HG02970 (cell line): ENCODE measurements around the gene HYDIN.

Source experiments
- ATAC-seq: cut with Tn5 transposase; IDR thresholded peaks from one replicate; pipeline ENCODE4 v1.9.1; 2021; ENCODE audit warnings: mild to moderate bottlenecking, moderate library complexity, moderate number of reproducible peaks; ENCODE audit not compliant: unreplicated experiment, low FRiP score

HYDIN gene

DNA sequence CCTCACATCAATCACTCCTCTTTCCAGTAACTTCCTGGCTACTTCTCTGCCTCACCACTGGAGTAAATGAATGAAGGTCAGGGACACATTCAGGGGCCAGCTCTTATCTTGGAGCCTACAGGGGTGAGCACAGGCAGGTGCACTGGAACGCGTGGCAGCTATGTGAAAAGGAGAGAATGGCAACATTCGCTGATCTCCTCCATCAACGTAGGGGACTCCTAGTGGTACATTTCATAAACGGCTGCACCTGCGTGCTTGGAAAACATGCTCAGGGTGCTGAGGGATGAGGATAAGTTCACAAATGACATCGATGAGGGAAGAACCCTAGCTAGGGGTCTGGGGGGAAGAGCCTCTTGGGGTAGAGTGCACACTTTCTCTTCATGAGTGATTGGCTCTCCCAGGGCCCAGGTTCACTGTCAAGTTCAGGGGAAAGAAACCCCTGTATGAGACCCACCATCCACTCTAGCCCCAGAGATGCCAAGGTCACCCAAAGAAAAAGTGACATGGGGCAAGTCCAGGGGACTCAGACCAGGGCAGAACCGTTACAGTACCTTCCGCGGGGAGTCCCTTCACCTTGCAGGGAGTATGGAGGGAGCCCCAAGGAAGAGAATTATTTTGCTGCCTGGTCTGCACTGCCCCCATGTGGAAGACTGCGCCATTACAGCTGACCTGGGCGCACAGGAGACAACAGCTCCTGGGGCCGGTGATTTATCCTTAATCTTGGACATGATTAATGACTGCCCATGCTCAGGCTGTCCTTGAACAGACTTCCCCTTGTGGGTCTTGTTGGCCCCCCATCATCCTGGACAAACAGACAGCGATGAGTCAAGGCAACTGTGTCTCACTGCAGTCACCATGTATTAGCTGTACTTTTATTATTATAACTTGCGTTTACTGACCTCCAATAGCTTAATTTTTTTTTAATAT lies 459.6 kb downstream of the HYDIN start:
- ATAC-seq: no peak

DNA sequence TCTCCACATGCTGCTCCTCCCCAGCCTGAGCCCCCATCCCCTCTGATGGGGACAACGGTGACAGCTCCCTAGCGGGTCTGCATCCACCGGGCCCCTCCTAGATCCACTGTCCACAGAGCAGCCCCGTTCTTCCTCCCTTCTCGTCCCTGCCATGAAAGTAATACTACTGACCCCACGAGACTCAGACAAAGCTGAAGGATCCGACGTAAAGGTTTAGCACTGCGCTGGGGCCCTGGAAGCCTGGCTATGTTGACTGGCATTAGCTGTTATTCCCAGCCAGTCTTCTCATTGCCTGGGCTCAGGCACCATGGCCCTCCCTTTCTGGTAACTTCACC lies 460.3 kb downstream of the HYDIN start:
- no peak for ATAC-seq

DNA sequence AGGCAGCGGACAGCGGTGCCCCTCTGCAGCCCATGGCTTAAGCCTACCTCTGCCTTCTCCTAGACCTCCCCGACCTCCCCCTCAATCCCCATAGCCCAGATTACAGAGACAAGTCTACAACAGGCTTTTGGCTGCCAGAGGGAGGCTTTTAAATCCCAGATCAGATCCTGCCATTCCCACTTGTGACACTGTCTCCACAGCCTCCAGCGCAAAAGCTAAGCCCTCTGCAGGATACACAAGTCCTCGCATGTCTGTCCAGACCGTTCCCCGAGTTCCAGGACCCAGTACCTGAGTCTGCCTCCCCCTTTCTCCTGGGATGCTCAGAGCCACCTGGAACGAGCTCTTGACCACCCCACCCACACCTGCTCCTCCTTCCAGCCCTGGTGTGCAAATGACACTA lies 460.8 kb downstream of the HYDIN start:
- ATAC-seq: no peak

DNA sequence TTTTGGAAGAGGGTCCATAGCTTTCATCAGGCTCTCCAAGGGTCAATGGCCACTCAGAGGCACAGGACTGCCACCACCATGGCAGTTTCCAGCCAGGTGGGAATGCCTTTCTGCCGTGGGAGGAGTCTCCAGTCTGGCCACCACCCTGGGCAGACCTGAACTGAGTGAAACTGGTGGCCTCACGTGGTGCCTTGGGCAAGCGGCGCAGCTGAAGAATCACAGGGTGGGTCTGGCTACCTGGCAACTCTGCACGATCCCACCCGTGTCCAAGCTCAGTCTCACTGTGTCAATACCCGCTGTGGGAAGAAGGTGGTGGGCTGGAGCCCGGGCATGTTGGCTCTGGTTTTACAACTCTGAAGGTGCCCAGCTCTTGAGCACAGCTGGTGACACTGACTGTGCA lies 461.4 kb downstream of the HYDIN start:
- no peak for ATAC-seq

DNA sequence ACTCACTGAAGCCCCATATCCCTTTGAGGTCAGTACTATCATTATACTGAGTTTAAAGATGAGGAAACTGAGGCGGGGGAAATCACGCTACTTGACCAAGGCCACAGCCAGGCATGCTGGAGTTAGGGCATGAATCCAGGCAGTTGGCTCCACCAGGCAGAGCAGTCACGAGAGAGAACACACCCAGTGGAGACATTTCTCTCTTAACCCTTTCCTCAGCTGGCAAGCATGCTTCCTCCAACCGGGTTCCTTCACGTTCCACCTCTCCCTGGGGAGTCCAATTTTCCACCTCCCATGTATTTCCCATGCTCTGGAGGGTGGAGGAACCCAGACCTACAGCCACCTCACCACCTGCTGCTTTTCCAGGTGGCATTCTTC lies 462.3 kb downstream of the HYDIN start:
- ATAC-seq: no peak

DNA sequence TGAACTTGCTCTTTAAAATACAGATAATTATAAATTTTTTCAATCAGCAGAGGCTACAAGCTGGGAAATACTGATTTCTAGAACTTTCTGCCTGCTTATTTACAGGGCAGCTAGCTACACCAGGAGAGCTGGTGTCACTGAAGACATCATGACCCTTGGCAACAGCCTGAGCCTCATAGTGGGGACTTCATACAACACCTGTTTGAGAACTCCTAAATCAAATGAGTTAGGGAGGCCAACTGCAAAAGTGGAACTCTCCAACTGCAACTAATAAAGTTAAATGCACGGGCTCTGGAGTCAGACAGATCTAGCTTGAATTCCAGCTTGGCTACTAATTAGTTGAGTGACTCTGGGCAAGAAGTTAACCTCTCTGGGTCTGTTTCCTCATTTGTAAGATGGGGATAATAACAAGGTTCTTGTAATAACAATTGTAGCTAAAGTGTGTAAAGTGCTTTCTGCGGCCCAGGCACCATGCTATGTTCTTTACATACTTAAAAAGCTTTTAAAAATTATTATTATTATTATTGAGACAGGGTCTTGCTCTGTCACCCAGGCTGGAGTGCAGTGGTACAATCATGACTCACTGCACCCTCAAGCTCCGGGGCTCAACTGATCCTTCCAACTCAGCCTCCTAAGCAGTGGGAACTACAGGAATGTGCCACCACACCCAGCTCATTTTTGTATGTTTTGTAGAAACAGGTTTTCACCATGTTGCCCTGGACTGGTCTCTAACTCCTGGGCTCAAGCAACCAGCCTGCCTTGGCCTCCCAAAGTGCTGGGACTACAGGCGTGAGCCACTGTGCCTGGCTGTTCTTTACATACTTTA lies 462.9 kb downstream of the HYDIN start:
- ATAC-seq: no peak

DNA sequence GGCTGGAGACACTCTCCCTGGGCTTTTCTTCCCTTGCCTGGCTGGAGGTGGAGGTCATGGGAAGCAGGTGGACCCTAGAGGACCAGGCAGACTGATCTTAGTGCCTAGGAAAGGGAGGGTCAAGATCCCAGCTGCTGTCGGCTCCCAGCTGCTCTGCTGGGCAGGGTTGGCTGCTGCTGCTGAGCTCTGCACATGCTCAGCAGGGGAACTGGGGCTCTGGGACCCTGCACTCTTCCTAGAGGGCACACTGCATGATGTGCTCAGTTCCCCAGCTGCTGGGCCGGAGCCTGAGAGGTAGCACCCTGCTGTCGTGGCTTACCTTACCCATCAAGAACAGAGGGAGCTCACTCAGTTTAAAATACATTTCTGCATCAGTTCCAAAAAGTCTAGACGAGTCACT lies 463.9 kb downstream of the HYDIN start:
- ATAC-seq: no peak

DNA sequence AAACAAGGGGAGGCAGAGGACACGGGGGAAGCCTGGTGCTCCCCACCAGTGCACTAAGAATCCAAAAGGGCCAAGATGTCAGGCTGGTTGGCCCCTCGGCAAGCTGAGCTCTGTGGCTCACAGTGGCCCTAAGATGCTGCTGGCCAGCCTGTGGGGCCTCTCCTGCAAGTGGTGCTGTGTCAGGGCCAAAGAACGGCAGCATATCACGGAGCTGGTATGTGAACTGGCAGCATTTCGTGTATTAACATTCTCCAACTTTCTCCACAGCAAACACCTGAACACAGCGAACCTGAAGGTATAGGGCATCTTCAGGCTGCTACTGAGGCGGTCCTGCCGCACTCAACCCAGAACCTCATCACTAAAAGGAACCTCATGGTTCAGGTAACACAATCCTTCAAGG lies 464.3 kb downstream of the HYDIN start:
- ATAC-seq: no peak

DNA sequence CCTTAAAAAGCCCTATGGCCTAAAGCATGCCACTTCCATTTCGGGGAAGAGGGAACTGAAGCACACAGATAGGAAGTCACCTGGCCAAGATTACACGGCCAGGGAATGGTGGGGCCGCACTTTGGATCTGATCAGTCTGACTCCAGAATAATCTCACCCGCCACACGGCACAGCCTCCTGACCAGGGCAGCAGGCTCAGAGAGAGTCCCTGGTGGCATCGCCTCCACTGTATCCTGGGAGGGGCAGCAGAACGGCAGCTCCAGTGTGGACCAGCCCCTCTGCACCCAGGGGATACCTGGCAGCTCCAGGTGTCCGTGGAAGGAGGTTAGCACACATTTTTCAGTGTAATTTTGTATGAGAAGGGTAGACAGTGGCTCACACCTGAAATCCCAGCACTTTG lies 465.0 kb downstream of the HYDIN start:
- no peak for ATAC-seq

DNA sequence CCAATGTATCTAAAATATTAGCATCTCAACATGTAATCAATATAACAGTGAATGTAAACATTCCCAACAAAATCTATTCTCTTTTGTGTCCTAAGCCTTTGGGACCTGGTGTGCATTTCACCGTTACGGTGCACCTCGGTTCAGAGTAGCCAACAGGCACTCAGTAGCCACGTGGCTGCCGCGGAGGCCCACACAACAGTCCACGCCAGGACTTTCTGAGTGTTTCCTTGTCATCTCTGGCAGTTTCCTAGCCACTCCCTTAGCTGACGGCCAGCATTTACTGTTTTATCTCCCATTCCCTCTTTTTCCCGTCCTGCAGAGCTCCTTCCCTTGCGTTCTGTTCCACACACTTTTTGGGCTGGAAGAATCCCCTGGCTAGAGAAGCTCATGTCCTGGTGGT lies 465.9 kb downstream of the HYDIN start:
- ATAC-seq: no peak

DNA sequence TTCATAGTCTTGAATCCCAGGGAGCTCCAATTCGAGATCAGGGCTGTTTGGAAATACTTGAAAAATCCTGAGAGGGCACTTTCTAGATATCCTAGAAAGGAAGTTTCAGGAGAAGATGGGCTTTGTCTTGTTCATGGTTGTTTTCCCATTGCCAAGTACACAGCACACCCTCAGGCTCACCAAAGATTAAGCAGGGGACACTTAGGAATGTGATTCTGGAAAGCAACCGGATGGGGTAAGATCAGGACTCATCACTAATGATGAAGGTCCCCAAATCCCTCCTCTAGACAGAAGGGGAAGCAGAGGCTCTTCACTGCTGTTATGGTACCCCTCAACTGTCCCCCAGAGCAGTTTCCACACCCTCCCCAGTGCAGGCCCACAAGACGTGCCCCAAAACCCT lies 470.3 kb downstream of the HYDIN start:
- no peak for ATAC-seq

DNA sequence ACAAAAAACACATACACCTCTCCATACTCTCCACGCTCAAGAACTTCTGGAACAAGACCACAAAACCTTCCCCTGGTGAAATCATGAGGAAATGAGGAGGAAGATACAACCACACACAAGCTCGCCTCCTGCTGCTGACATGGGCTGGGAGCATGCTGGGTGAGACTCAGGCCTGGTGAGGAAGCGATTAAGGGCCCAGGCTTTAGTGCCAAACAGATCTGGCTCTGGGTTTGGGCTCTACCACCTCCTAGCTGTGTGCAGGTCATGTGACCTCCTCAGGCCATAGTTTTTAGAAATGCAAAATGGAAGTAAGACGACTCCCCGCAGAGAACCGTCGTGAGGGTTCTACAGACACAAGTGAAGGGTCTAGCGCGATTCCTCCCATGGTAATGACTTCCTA lies 470.9 kb downstream of the HYDIN start:
- ATAC-seq: no peak

DNA sequence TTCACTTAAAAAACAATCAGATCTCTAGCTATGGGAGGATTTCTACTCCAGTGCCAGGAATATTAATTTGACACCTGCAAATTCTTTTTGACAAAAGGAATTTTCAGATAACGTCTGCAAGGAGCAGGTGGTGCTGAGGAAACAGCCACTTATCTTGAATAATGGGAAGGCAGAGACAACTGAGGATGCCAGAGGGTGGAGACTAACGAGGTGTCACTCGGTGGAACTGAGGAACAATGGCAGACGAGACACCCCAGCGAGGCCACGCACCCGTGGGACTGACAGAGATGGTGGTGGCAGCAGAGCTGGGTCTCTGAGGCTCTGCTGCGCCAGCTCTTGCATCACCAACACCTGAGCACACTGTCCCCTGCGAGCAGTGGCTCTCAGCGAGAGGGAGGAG lies 471.7 kb downstream of the HYDIN start:
- no peak for ATAC-seq
